Activated CD4-positive, alpha-beta T cell treated with anti-CD3 and anti-CD28 coated beads for 24 hours (primary cell): ENCODE results near the gene DDX10.

ENCODE experiments used
- DNase-seq, 2 donors: peaks; one replicate each; pipeline ENCODE4 v3.0.0-alpha.2; 2020; ENCODE audit warnings: low read depth in 2 of 2

Gene DDX10

DNA sequence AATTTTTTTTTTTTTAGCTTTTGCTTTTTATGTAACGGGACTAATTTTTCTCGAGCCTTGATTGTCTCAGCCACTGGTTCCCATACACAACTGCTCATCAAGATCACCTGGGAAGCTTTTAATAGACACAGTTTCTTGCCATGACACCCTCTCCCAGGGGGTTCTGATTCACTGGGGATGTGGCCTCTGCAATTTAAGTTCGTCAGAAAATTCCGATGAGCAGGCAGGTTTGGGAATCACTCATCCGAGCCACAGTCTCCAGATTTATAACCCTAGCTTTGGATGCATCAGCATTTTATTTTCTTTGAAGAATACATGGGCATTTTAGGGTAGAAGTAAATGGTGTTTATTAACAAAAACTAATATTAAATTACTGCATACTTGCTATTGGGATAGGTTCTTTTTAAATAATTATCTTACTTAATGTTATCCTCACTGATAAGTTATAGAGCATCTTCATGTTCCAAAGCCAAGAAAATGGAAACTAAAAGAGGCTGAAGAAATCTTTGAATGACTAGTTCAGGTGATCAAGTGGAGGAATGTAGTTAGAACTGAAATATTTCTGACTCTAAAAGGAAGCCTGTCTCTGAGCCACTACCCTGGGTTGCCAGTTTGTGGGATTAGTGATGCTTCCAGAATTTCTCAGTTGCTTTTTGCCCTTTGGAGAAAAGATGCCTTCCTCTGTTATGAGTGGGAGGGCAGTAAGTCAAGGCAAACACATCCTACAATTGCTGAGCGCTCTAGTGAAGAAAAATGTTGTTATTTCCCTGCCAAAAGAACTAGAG, 319.0 kb downstream of the DDX10 start:
- DNase-seq: no peak

DNA sequence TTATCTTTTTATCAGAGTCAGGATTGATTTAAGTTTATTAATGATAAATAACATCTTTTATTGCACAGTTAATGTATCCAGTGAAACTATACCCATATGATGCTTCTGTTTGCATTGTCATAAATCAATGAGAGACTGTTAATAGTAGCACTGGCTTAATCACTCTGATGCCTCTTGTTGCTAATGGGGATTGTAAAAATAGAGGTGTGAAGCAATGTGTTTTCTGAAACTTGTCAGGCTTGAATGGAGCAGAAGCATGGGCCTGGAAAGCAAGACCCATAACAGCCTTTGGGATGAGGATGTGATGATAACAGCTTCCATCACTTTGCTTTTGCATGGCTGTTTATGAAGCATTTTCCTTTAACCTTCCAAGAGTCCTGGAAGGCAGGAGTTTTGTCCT, 319.7 kb downstream of the DDX10 start:
- DNase-seq: no peak

DNA sequence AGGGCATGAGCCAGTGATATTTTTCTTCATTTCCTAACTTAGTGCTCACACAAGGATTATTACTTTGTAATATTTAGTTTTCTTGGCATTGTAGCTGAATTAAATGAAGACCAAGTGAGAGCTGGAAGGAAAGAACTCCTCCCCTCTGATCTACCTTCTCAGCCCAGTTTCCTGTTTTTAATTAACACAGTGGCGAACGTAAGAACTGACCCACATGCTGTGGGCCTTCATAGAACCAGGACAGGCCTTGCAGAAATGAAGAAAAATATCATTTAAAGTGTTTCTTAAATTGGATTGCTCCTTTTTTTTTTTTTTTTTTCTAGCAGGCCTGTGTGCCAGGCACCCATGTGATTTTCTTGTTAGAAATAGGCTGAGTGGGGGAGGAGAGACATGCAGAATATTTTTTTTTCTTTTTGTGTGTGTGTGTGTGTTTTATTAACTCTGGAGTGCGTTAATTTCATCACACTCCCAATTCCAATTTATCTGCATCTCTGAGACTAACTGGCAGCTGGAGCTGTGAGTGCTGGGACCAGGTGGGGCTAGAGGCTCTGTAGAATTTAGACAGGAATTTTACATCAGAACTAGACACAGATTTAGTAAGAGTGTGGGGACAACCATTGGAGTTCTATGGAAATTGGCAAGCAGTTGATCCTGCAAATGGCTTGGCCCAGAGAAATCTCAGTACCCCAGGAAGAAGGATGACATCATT, 320.5 kb downstream of the DDX10 start:
- no peak for DNase-seq

DNA sequence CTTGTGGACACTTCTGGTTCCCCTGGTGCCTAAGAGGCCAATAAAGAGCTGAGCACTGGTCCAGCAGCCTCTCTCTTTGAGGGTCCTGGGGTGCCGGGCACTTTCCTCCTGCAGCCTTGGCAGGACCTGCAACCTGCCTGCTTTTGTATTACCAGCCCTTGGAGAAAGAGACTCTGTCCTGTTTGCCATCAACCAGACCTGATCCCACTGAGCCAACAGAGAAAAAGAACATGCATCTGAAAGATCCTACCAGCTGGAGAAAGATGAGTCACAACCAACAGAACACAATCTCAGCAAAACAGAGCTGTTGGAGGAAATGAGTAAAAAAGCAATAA, 321.0 kb downstream of the DDX10 start:
- DNase-seq: no peak
